AML-193 (cell line): ENCODE results near the gene ATXN1.

Experiments used
- DNase-seq, 2 experiments: peaks; one replicate each; lab custom pipeline; 2025; lab: John Stamatoyannopoulos, UW

ATXN1 gene

GRCh38 chr6:16674801-16675392 is 86.4 kb downstream of the ATXN1 start:
- DNase-seq = no peak

GRCh38 chr6:16673011-16673797 is 88.1 kb downstream of the ATXN1 start:
- no peak for DNase-seq

GRCh38 chr6:16671302-16672289 is 89.7 kb downstream of the ATXN1 start:
- DNase-seq = peak; percentile 37 to 38

- DNase-seq = no peak
Observed at GRCh38 chr6:16670617-16671051, 90.6 kb downstream of the ATXN1 start.

GRCh38 chr6:16670183-16670582 is 91.1 kb downstream of the ATXN1 start:
- no peak for DNase-seq

- DNase-seq = no peak
Observed at GRCh38 chr6:16669227-16669626, 92.0 kb downstream of the ATXN1 start.

GRCh38 chr6:16667509-16667908 is 93.8 kb downstream of the ATXN1 start:
- DNase-seq = no peak

GRCh38 chr6:16665992-16666391 is 95.3 kb downstream of the ATXN1 start:
- DNase-seq = no peak

- DNase-seq = no peak
Observed at GRCh38 chr6:16665182-16665581, 96.1 kb downstream of the ATXN1 start.

- DNase-seq = no peak
Observed at GRCh38 chr6:16663901-16664300, 97.4 kb downstream of the ATXN1 start.

- no peak for DNase-seq
Observed at GRCh38 chr6:16660157-16660497, 101.1 kb downstream of the ATXN1 start.

GRCh38 chr6:16659466-16660156 is 101.6 kb downstream of the ATXN1 start:
- DNase-seq = no peak

GRCh38 chr6:16658348-16659034 is 102.8 kb downstream of the ATXN1 start:
- no peak for DNase-seq

- DNase-seq = no peak
Observed at GRCh38 chr6:16657768-16658167, 103.5 kb downstream of the ATXN1 start.

GRCh38 chr6:16656451-16656850 is 104.8 kb downstream of the ATXN1 start:
- no peak for DNase-seq

- no peak for DNase-seq
Observed at GRCh38 chr6:16654701-16655100, 106.6 kb downstream of the ATXN1 start.

GRCh38 chr6:16653226-16653625 is 108.0 kb downstream of the ATXN1 start:
- no peak for DNase-seq

- no peak for DNase-seq
Observed at GRCh38 chr6:16651871-16652270, 109.4 kb downstream of the ATXN1 start.

GRCh38 chr6:16649890-16650289 is 111.4 kb downstream of the ATXN1 start:
- DNase-seq = no peak

GRCh38 chr6:16649241-16649640 is 112.0 kb downstream of the ATXN1 start:
- no peak for DNase-seq

- peak; percentile 58 to 69 for DNase-seq
Observed at GRCh38 chr6:16648003-16648402, 113.3 kb downstream of the ATXN1 start.
